SK-N-SH (cell line): ENCODE results near the gene TBK1.

Experiments used
- GABPA ChIP-seq: IDR thresholded peaks from 2 replicates; pipeline ENCODE4 v1.4.0; 2012; ENCODE audit warnings: low read depth, mild to moderate bottlenecking
- TEAD4 ChIP-seq: IDR thresholded peaks from 2 replicates; pipeline ENCODE4 v1.4.0; 2012; ENCODE audit warnings: mild to moderate bottlenecking, borderline replicate concordance; ENCODE audit not compliant: insufficient read depth
- YY1 ChIP-seq: IDR thresholded peaks from 2 replicates; pipeline ENCODE4 v1.4.0; 2012; ENCODE audit warnings: low read depth, mild to moderate bottlenecking
- TF ChIP-seq, protein P1 (sequence below): fragments of 200-600 bp; sonication (generic); IDR thresholded peaks from 2 replicates; pipeline ENCODE4 v1.6.1; 2017; ENCODE audit warnings: antibody characterized with exemption, mild to moderate bottlenecking, moderate library complexity

- no peak for TF ChIP-seq YY1
- TF ChIP-seq, protein P1, sequence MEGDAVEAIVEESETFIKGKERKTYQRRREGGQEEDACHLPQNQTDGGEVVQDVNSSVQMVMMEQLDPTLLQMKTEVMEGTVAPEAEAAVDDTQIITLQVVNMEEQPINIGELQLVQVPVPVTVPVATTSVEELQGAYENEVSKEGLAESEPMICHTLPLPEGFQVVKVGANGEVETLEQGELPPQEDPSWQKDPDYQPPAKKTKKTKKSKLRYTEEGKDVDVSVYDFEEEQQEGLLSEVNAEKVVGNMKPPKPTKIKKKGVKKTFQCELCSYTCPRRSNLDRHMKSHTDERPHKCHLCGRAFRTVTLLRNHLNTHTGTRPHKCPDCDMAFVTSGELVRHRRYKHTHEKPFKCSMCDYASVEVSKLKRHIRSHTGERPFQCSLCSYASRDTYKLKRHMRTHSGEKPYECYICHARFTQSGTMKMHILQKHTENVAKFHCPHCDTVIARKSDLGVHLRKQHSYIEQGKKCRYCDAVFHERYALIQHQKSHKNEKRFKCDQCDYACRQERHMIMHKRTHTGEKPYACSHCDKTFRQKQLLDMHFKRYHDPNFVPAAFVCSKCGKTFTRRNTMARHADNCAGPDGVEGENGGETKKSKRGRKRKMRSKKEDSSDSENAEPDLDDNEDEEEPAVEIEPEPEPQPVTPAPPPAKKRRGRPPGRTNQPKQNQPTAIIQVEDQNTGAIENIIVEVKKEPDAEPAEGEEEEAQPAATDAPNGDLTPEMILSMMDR = no peak
- no peak for TF ChIP-seq TEAD4
- TF ChIP-seq GABPA = no peak
These were observed 14.3 kb downstream of the TBK1 start for GRCh38 chr12:64466178-64466577.
